Naive thymus-derived CD4-positive, alpha-beta T cell (primary cell): ENCODE measurements around the gene CLCN3. TPM values are rescaled to one million over a fixed set of nuclear protein-coding genes. Genes with fewer than 3 reads are reported as not detected.

ENCODE experiments used
- ATAC-seq: fragments of 150-1000 bp; cut with Tn5 transposase; 2 replicates; pipeline ENCODE4 v1.10.0; 2021; ENCODE audit warnings: mild to moderate bottlenecking, moderate library complexity
- CTCF ChIA-PET: fragments of 350-600 bp; sonication (Branson Sonifier 250); formaldehyde crosslinking; loops from one replicate; lab custom pipeline; 2021; ENCODE audit warnings: antibody characterized with exemption; lab: Charles Lee
- POLR2A ChIA-PET: fragments of 350-600 bp; sonication (Branson Sonifier 250); formaldehyde crosslinking; loops from one replicate; lab custom pipeline; 2021; ENCODE audit warnings: antibody characterized with exemption, inconsistent platforms; lab: Charles Lee
- DNase-seq, 9 donors: peaks; one replicate each; pipeline versions ENCODE4 v3.0.0 to v3.0.0-alpha.2; 2020 to 2022; ENCODE audit warnings: mixed read lengths in 1 of 9
- H3K27ac ChIP-seq: one replicate; pipeline ENCODE4 v1.7.0; 2013; ENCODE audit warnings: mild to moderate bottlenecking, low read depth, low read length, moderate library complexity
- H3K27me3 ChIP-seq, 2 donors: one replicate each; pipeline ENCODE4 v1.7.0; 2013; ENCODE audit warnings: low read length in 2 of 2, mild to moderate bottlenecking in 2 of 2, moderate library complexity in 2 of 2; ENCODE audit not compliant: control insufficient read depth in 2 of 2, insufficient read depth in 2 of 2
- H3K36me3 ChIP-seq, 3 experiments: 1 replicate in 2 of 3; 2 replicates in 1 of 3; pipeline ENCODE4 v1.7.0; 2013; ENCODE audit warnings: low read length in 3 of 3, mild to moderate bottlenecking in 3 of 3, moderate library complexity in 1 of 3; ENCODE audit not compliant: insufficient read depth in 3 of 3, control insufficient read depth in 2 of 3
- H3K4me1 ChIP-seq, 2 donors: one replicate each; pipeline ENCODE4 v1.7.0; 2013; ENCODE audit warnings: low read length in 2 of 2, mild to moderate bottlenecking in 2 of 2, moderate library complexity in 1 of 2; ENCODE audit not compliant: control insufficient read depth in 2 of 2, insufficient read depth in 2 of 2
- H3K4me3 ChIP-seq: 2 replicates; pipeline ENCODE4 v1.7.0; 2013; ENCODE audit warnings: mild to moderate bottlenecking, low read length
- H3K9me3 ChIP-seq, 3 experiments: 1 replicate in 2 of 3; 2 replicates in 1 of 3; pipeline ENCODE4 v1.7.0; 2013; ENCODE audit warnings: low read length in 3 of 3; ENCODE audit not compliant: control insufficient read depth in 2 of 3
- H3K27ac Mint-ChIP-seq, 9 donors: one replicate each; pipeline ENCODE4 v1.8.0; 2020 to 2022; ENCODE audit warnings: mixed read lengths in 9 of 9, mild to moderate bottlenecking in 8 of 9, moderate library complexity in 5 of 9, inconsistent platforms in 2 of 9
- H3K27me3 Mint-ChIP-seq, 5 donors: one replicate each; pipeline ENCODE4 v1.8.0; 2021 to 2022; ENCODE audit warnings: mixed read lengths in 5 of 5, mild to moderate bottlenecking in 1 of 5
- H3K36me3 Mint-ChIP-seq, 5 donors: one replicate each; pipeline ENCODE4 v1.8.0; 2020 to 2022; ENCODE audit warnings: mixed read lengths in 5 of 5, mild to moderate bottlenecking in 3 of 5, inconsistent platforms in 1 of 5
- H3K4me1 Mint-ChIP-seq, 7 donors: one replicate each; pipeline ENCODE4 v1.8.0; 2020 to 2022; ENCODE audit warnings: mixed read lengths in 7 of 7, mild to moderate bottlenecking in 3 of 7, inconsistent platforms in 1 of 7
- H3K4me3 Mint-ChIP-seq, 10 donors: one replicate each; pipeline ENCODE4 v1.8.0; 2020 to 2022; ENCODE audit warnings: mild to moderate bottlenecking in 10 of 10, mixed read lengths in 10 of 10, moderate library complexity in 6 of 10, inconsistent platforms in 2 of 10
- H3K9me3 Mint-ChIP-seq, 11 donors: one replicate each; pipeline ENCODE4 v1.8.0; 2020 to 2022; ENCODE audit warnings: mixed read lengths in 11 of 11, mild to moderate bottlenecking in 4 of 11, inconsistent platforms in 1 of 11, moderate library complexity in 1 of 11
- intact Hi-C, 2 donors: fragments of 100-400 bp; cut with micrococcal nuclease; formaldehyde crosslinking; loops; one replicate each; pipeline ENCODE4 v1.15.1; 2023
- polyA plus RNA-seq, 2 donors: library from polyadenylated mRNA; unstranded; fragments of 300-500 nt; fragmentation: Illumina TruSeq; gene quantifications; one replicate each; pipeline ENCODE4 v1.2.3, GENCODE V29; 2021
- total RNA-seq, 6 experiments: library from RNA in 5 of 6; stranded (reverse) in 5 of 6; gene quantifications; 1 replicate in 5 of 6; 2 replicates in 1 of 6; pipeline ENCODE4 v1.2.3 and lab custom pipeline; 2021 to 2026

CLCN3 gene
- total and polyA plus RNA-seq, 7 experiments from 2014 or later: 7.6 to 35.0 (median 18.3) TPM

DNA sequence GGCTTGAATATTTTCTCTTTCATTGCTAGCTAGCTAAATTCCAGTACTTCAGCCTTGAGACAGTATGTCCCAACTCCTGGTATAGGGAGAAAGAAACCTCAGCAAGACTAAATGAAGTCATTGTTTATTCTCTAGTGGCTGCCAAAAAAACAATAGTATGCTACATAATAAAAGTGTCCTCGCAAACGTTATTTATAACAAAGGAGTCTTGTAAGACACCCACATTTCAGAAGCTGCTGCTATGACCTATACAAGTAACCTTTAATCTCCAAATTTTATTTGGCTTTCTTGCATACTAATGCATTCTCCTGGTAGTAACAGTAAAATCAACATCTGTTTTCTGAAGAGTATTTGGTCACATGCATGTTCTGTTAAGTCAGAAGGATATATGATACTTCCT is 36.8 kb upstream of the CLCN3 start:
- DNase-seq: no peak
- H3K4me1 Mint-ChIP-seq: peaks cover 0 to 6% (median 0%) of the 10 kb centered on the region in 7 donors
- H3K27ac Mint-ChIP-seq: no peak overlapping the region
- Histone ChIP-seq H3K36me3 (peaks cover 0 to 14% (median 5%) of the 10 kb centered on the region in 3 experiments), H3K4me1 (no peaks in the 10 kb centered on the region), H3K27ac (no peak overlapping the region), H3K4me3 (no peak overlapping the region), H3K9me3 (no peaks in the 10 kb centered on the region), H3K27me3 (no peaks in the 10 kb centered on the region)
- H3K9me3 Mint-ChIP-seq: no peaks in the 10 kb centered on the region
- intact Hi-C loops: no loop called here
- H3K27me3 Mint-ChIP-seq: no peaks in the 10 kb centered on the region
- POLR2A ChIA-PET: no interaction called here
- CTCF ChIA-PET: no interaction called here
- no peak overlapping the region for H3K4me3 Mint-ChIP-seq
- peaks cover 0 to 39% (median 9%) of the 10 kb centered on the region in 5 donors for H3K36me3 Mint-ChIP-seq
- ATAC-seq: no peak

DNA sequence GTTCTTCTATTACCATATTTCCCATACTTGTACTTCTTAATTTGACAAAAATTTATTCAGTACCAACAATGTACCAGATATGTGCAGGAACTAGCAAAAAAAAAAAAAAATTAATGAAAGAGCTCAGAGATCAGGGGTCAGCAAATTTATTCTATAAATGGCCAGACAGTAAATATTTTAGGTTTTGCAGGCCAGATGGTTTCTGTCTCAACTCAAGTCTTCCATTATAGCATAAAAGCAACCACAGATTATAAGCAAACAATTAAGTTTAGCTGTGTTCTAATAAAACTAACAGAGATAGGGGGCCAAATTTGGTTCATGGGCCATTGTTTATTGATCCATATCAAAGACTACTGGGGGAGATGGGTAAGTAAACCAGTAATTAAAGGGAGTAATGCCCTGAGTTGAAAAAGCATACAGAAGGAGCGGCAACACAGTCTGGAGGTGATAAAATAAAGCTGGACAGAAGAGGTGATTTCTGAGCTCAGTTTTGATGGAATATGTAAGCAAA is 27.3 kb upstream of the CLCN3 start:
- POLR2A ChIA-PET: no interaction called here
- H3K9me3 Mint-ChIP-seq: no peaks in the 10 kb centered on the region
- H3K27me3 Mint-ChIP-seq: no peaks in the 10 kb centered on the region
- peaks cover 0 to 40% (median 18%) of the 10 kb centered on the region in 5 donors for H3K36me3 Mint-ChIP-seq
- no peaks in the 10 kb centered on the region for H3K27me3 ChIP-seq
- H3K4me1 Mint-ChIP-seq: peaks cover 0 to 4% (median 0%) of the 10 kb centered on the region in 7 donors
- no peak overlapping the region for H3K4me3 Mint-ChIP-seq
- H3K27ac ChIP-seq: no peak overlapping the region
- DNase-seq (no peak), ATAC-seq (no peak)
- CTCF ChIA-PET: interaction anchor here (0.6 kb wide), 1 partner anchor 104 kb away, joined by 3 read pairs; no protein-coding TSS in a partner anchor
- no peak overlapping the region for H3K4me3 ChIP-seq
- no peaks in the 10 kb centered on the region for H3K9me3 ChIP-seq
- no peaks in the 10 kb centered on the region for H3K4me1 ChIP-seq
- intact Hi-C loops: no loop called here
- H3K27ac Mint-ChIP-seq: peak overlapping the region in 1 of 9 donors; percentile 28
- H3K36me3 ChIP-seq: peaks cover 0 to 8% (median 0%) of the 10 kb centered on the region in 3 experiments

DNA sequence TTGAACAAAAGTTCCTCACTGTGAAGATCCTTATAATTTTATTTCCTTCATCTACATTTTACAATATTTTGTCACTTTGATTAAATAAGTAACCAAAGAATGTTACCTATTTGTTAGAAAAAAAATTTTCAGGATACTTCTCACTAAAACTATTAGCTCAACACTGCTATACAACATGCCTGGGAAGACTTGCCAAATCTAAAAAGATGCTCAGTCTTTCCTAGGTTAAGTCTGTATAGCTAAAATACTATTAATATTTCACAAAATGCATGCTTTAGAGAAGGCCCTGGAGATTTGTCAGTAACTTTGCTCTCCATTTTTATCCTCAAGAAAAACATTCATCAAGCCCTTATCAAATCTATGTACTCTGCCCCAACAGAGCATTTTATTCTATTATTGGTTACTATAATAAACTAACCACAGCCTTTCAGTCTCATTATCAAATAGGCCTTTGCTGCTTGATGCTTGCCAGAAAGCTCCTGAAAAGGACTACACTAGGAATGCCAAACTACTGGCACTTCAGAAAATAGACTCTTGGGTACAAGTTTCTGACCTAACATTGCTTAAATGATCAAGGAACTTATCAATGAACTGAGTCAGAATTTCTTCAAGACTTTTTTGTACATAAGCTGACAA is 25.7 kb upstream of the CLCN3 start:
- Histone ChIP-seq H3K27me3 (no peaks in the 10 kb centered on the region), H3K4me3 (no peak overlapping the region), H3K36me3 (peaks cover 0 to 6% (median 0%) of the 10 kb centered on the region in 3 experiments), H3K27ac (no peak overlapping the region), H3K9me3 (no peaks in the 10 kb centered on the region), H3K4me1 (no peaks in the 10 kb centered on the region)
- DNase-seq (no peak), ATAC-seq (no peak)
- CTCF ChIA-PET: no interaction called here
- Mint-ChIP-seq H3K4me3 (no peak overlapping the region), H3K27ac (no peak overlapping the region), H3K36me3 (peaks cover 0 to 37% (median 21%) of the 10 kb centered on the region in 5 donors), H3K4me1 (peaks cover 0 to 4% (median 0%) of the 10 kb centered on the region in 7 donors), H3K9me3 (no peaks in the 10 kb centered on the region), H3K27me3 (no peaks in the 10 kb centered on the region)
- intact Hi-C loops: no loop called here
- POLR2A ChIA-PET: interaction anchor here (0.6 kb wide), 1 partner anchor 616 kb away, joined by 3 read pairs; no protein-coding TSS in a partner anchor

DNA sequence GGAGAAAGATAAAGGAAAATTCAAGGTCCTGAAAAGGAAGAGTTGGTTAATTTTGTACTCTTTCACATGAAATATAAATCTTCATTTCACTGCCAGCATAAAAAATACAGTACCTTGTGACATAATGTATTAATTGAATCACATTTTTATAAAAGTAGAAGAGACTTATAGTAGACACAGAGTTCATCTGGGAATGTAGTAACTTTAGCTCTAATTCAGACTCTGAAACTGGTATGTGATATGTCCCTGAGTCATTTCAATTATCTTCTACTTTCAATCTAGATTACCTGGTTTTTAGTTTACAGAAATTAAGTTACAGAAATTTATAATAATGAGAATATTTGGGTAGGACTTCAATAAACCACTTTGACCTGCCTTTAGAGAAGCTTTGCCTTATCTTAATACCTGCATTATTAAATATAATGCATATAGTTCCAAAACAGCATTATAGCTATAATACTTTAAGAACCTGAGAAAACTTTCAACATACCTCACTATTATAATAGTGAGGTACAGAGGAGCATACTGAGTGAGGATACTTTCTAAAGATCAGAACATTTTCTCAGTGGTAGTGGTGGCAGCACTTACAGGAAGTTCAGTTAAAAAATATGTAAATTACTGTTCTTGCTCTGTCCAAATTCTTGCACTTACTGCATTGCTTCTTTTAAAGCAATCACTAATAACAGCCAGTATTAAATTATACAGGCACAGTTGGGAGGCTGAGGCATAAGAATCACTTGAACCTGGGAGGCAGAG is 19.2 kb upstream of the CLCN3 start:
- H3K4me1 Mint-ChIP-seq: peaks cover 0 to 29% (median 13%) of the 10 kb centered on the region in 7 donors
- H3K4me3 ChIP-seq: no peak overlapping the region
- H3K27me3 Mint-ChIP-seq: no peaks in the 10 kb centered on the region
- intact Hi-C loops: no loop called here
- H3K9me3 ChIP-seq: no peaks in the 10 kb centered on the region
- H3K4me1 ChIP-seq: no peaks in the 10 kb centered on the region
- H3K36me3 ChIP-seq: peaks cover 0 to 17% (median 0%) of the 10 kb centered on the region in 3 experiments
- H3K36me3 Mint-ChIP-seq: peaks cover 4 to 24% (median 12%) of the 10 kb centered on the region in 5 donors
- DNase-seq: no peak
- no peak overlapping the region for H3K4me3 Mint-ChIP-seq
- POLR2A ChIA-PET: no interaction called here
- CTCF ChIA-PET: interaction anchor here (1.0 kb wide), 1 partner anchor 15 kb away, joined by 3 read pairs; no protein-coding TSS in a partner anchor
- H3K27ac ChIP-seq: no peak overlapping the region
- H3K27ac Mint-ChIP-seq: no peak overlapping the region
- no peaks in the 10 kb centered on the region for H3K9me3 Mint-ChIP-seq
- no peaks in the 10 kb centered on the region for H3K27me3 ChIP-seq
- ATAC-seq: no peak

DNA sequence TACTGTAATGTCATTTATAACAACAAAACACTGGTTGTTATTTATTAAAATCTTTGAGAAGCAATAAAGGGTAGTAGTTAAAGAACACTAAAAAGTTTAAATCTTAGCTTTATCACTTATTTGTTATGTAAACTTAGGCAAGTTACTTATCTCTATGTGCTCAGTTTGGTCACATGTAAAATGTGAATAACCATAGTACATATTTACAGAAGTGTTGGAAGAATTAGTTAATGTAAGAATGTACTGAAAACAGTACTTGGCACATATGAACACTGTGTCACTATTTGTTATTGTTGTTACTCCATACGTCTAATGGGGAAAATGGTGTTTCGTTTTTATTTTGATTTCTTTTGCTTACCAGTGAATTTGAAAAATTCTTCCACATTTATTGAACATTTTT is 17.1 kb upstream of the CLCN3 start:
- ChIA-PET POLR2A (no interaction called here), CTCF (interaction anchor here (0.7 kb wide), 1 partner anchor 169 kb away, joined by 4 read pairs; no protein-coding TSS in a partner anchor)
- Histone ChIP-seq H3K36me3 (peaks cover 0 to 17% (median 0%) of the 10 kb centered on the region in 3 experiments), H3K27me3 (no peaks in the 10 kb centered on the region), H3K4me1 (no peaks in the 10 kb centered on the region), H3K9me3 (no peaks in the 10 kb centered on the region), H3K4me3 (no peak overlapping the region), H3K27ac (no peak overlapping the region)
- no peak overlapping the region for H3K27ac Mint-ChIP-seq
- H3K4me3 Mint-ChIP-seq: no peak overlapping the region
- H3K4me1 Mint-ChIP-seq: peaks cover 0 to 38% (median 30%) of the 10 kb centered on the region in 7 donors
- peaks cover 4 to 19% (median 12%) of the 10 kb centered on the region in 5 donors for H3K36me3 Mint-ChIP-seq
- no peaks in the 10 kb centered on the region for H3K9me3 Mint-ChIP-seq
- intact Hi-C loops: loop anchor here in 1 of 2 donors (1.0 kb wide), 1 partner anchor 9 kb away; the partner anchor contains the start of gene NEK1
- no peak for DNase-seq
- no peaks in the 10 kb centered on the region for H3K27me3 Mint-ChIP-seq
- no peak for ATAC-seq

DNA sequence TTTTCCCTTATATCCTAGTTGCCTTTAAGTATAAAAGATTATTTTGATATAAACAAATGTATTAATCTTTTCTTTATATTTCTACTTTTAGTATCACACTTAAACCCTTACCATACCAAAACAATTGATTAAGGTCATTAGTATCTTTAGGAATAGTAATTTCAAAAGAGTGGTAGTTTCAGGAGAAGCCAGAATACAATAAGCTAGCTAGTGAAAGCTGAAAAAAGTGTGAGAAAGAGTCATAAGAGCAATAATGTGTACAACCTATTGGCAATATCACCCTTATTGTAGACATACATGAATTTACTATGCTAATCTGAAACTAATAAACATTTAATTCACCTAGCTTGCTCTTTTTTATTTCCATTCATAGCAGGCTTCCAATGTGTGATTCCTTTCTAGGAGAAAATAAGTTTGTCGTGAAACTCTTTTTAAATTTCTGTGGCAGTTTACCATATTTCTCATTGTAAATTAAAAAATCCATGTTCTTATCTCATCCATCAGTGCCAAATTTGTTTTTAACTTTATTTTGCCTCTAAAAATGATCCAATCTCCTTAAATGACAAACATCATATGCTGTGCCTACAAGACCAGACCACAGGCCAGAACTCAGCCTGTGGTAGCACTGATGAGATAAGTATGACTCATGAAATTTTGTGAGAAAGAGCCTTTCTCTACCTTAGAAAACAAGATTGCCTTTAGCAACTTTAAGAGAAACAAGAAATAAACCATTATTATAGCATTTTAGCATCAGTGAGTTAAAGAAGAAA is 16.1 kb upstream of the CLCN3 start:
- no peak overlapping the region for H3K27ac ChIP-seq
- H3K4me3 ChIP-seq: no peak overlapping the region
- no peaks in the 10 kb centered on the region for H3K27me3 Mint-ChIP-seq
- H3K4me1 Mint-ChIP-seq: peaks cover 0 to 46% (median 34%) of the 10 kb centered on the region in 7 donors
- H3K4me3 Mint-ChIP-seq: peak overlapping the region in 1 of 10 donors; percentile 15
- H3K4me1 ChIP-seq: no peaks in the 10 kb centered on the region
- H3K27ac Mint-ChIP-seq: peak overlapping the region in 2 of 9 donors; percentile 32 to 40
- intact Hi-C loops: no loop called here
- no peak for ATAC-seq
- peaks cover 0 to 17% (median 0%) of the 10 kb centered on the region in 3 experiments for H3K36me3 ChIP-seq
- ChIA-PET CTCF (no interaction called here), POLR2A (no interaction called here)
- no peaks in the 10 kb centered on the region for H3K9me3 ChIP-seq
- no peak for DNase-seq
- peaks cover 4 to 19% (median 12%) of the 10 kb centered on the region in 5 donors for H3K36me3 Mint-ChIP-seq
- H3K27me3 ChIP-seq: no peaks in the 10 kb centered on the region
- H3K9me3 Mint-ChIP-seq: no peaks in the 10 kb centered on the region
